Measurements from ENCODE around the gene KRTAP12-4. TPM values are rescaled to one million over a fixed set of nuclear protein-coding genes. Genes with fewer than 3 reads are reported as not detected.

KRTAP12-4 gene
- total and polyA plus RNA-seq, 2 experiments from 2014 or later = not detected

DNA sequence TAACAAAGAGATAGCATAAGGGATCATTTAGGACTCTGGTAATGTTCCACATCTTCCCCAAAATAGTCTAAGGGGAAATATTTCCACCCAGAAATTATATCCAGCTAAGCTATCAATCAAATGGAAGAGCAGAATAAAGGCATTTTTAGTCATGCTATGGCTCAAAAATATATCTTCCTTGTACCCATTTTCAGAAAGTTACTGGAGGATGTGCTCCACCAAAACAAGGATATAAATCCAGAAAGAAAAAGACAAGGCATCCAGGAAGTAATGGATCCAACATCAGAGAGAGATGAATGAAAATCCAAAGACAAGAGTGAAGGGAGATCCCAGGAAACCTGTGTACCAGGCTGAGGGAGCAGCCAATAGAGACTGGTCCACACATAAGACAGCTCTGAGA, 45.3 kb downstream of the KRTAP12-4 start:
- no peaks in the 10 kb centered on the region for H3F3A ChIP-seq (ENCODE audit: insufficient read depth)

DNA sequence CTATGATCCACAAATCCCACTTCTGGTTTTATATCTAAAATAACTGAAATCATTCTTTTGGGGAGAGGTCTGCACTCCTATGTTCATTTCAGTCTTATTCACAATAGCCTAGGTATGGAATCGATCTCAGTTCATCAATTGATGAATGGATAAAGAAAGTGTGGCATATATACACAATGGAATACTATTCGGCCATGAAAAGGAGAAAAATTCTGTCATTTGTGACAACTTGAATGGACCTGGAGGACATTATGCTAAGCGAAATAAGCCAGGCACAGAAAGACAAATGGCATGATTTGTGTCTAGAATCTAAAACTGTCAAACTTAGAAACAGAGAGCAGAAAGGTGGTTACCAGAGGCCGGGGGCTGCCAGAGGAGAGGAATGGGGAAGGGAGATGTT, 48.0 kb downstream of the KRTAP12-4 start:
- in situ Hi-C loops (cut with MboI) = no loop called here
- Histone ChIP-seq H2AFZ (no peak overlapping the region), H3K9ac (no peak overlapping the region), H3K9me2 (ENCODE audit: insufficient read depth) (no peaks in the 10 kb centered on the region), H3K4me3 (no peak overlapping the region), H3K27ac (no peak overlapping the region), H3K36me3 (ENCODE audit: low read depth) (no peaks in the 10 kb centered on the region), H3K4me2 (ENCODE audit: unreplicated experiment) (no peak overlapping the region), H3K79me2 (ENCODE audit: insufficient read depth) (no peaks in the 10 kb centered on the region), H3F3A (ENCODE audit: insufficient read depth) (no peaks in the 10 kb centered on the region), H3K9me3 (ENCODE audit: low read depth) (no peaks in the 10 kb centered on the region), H3K4me1 (ENCODE audit: insufficient read depth) (no peaks in the 10 kb centered on the region), H3K27me3 (replicated peaks; ENCODE audit: insufficient read depth) (0 out of 2 replicates have a peak, but pooled peaks cover 6% of the 10 kb centered on the region), H4K20me1 (ENCODE audit: insufficient read depth) (no peaks in the 10 kb centered on the region)
- TF ChIP-seq EZH2 (IDR thresholded peaks at IDR 0.05; ENCODE audit: insufficient read depth, poor library complexity, severe bottlenecking) (no peak), EZH2phosphoT487 (IDR thresholded peaks at IDR 0.05; ENCODE audit: insufficient read depth, low read depth) (no peak)
- no peak for DNase-seq
- 37 to 39% methylated on average over 4 of the region's 4 CpGs for WGBS, 2 experiments (ENCODE audit: low coverage in 1 of 2, low lambda C conversion rate in 2 of 2, missing lambda C conversion rate in 2 of 2)

More for the DNA sequence above, 45.3 kb downstream of the KRTAP12-4 start:
- 0 out of 2 replicates have a peak, but pooled peaks cover 4% of the 10 kb centered on the region for H3K27me3 ChIP-seq (replicated peaks; ENCODE audit: insufficient read depth)
- no peak overlapping the region for H3K9ac ChIP-seq
- H3K4me3 ChIP-seq = no peak overlapping the region
- DNase-seq = no peak
- H2AFZ ChIP-seq = no peak overlapping the region
- in situ Hi-C loops (cut with MboI) = no loop called here
- TF ChIP-seq EZH2 (IDR thresholded peaks at IDR 0.05; ENCODE audit: insufficient read depth, poor library complexity, severe bottlenecking) (no peak), EZH2phosphoT487 (IDR thresholded peaks at IDR 0.05; ENCODE audit: insufficient read depth, low read depth) (no peak)
- H3K4me1 ChIP-seq (ENCODE audit: insufficient read depth) = no peaks in the 10 kb centered on the region
- no peaks in the 10 kb centered on the region for H4K20me1 ChIP-seq (ENCODE audit: insufficient read depth)
- no peaks in the 10 kb centered on the region for H3K9me3 ChIP-seq (ENCODE audit: low read depth)
- no peaks in the 10 kb centered on the region for H3K9me2 ChIP-seq (ENCODE audit: insufficient read depth)
- H3K36me3 ChIP-seq (ENCODE audit: low read depth) = no peaks in the 10 kb centered on the region
- no peak overlapping the region for H3K27ac ChIP-seq
- no peaks in the 10 kb centered on the region for H3K79me2 ChIP-seq (ENCODE audit: insufficient read depth)
- no peak overlapping the region for H3K4me2 ChIP-seq (ENCODE audit: unreplicated experiment)

Small RNA genes lying within 50 kb of the gene (small RNA-seq; reads per million reads assigned to genes)
- not detected for gene KRTAP12-6P (ENCODE audit: low read depth, low replicate concordance)

Other genes starting within 250 kb of the KRTAP12-4 start
- 0.32 and 0.38 TPM in 2 replicates for gene LRRC3, start 199.1 kb downstream of the KRTAP12-4 start, total RNA-seq (2014; rRNA removed; shearing (Covaris generic))
- gene LRRC3, start 199.1 kb downstream of the KRTAP12-4 start, polyA plus RNA-seq (2016; fragmentation: Nextera tagmentation; extraction: Ambion mirVana) = 0.28 and 0.29 TPM in 2 replicates
- not detected in 2 replicates for gene KRTAP10-1, start 114.5 kb downstream of the KRTAP12-4 start, total RNA-seq (2014; rRNA removed; shearing (Covaris generic))
- not detected in 2 replicates for gene KRTAP10-1, start 114.5 kb downstream of the KRTAP12-4 start, polyA plus RNA-seq (2016; fragmentation: Nextera tagmentation; extraction: Ambion mirVana)
- not detected in 2 replicates for gene KRTAP10-2, start 103.2 kb downstream of the KRTAP12-4 start, total RNA-seq (2014; rRNA removed; shearing (Covaris generic))
- not detected in 2 replicates for gene KRTAP10-2, start 103.2 kb downstream of the KRTAP12-4 start, polyA plus RNA-seq (2016; fragmentation: Nextera tagmentation; extraction: Ambion mirVana)
- gene KRTAP10-3, start 95.9 kb downstream of the KRTAP12-4 start, total RNA-seq (2014; rRNA removed; shearing (Covaris generic)) = not detected in 2 replicates
- not detected in 2 replicates for gene KRTAP10-3, start 95.9 kb downstream of the KRTAP12-4 start, polyA plus RNA-seq (2016; fragmentation: Nextera tagmentation; extraction: Ambion mirVana)
- not detected in 2 replicates for gene KRTAP10-4, start 80.9 kb downstream of the KRTAP12-4 start, total RNA-seq (2014; rRNA removed; shearing (Covaris generic))
- gene KRTAP10-4, start 80.9 kb downstream of the KRTAP12-4 start, polyA plus RNA-seq (2016; fragmentation: Nextera tagmentation; extraction: Ambion mirVana) = not detected in 2 replicates
- gene KRTAP10-5, start 74.1 kb downstream of the KRTAP12-4 start, total RNA-seq (2014; rRNA removed; shearing (Covaris generic)) = not detected in 2 replicates
- not detected in 2 replicates for gene KRTAP10-5, start 74.1 kb downstream of the KRTAP12-4 start, polyA plus RNA-seq (2016; fragmentation: Nextera tagmentation; extraction: Ambion mirVana)
- not detected in 2 replicates for gene KRTAP10-6, start 62.2 kb downstream of the KRTAP12-4 start, total RNA-seq (2014; rRNA removed; shearing (Covaris generic))
- gene KRTAP10-6, start 62.2 kb downstream of the KRTAP12-4 start, polyA plus RNA-seq (2016; fragmentation: Nextera tagmentation; extraction: Ambion mirVana) = not detected in 2 replicates
- not detected in 2 replicates for gene KRTAP10-7, start 54.1 kb downstream of the KRTAP12-4 start, total RNA-seq (2014; rRNA removed; shearing (Covaris generic))
- not detected in 2 replicates for gene KRTAP10-7, start 54.1 kb downstream of the KRTAP12-4 start, polyA plus RNA-seq (2016; fragmentation: Nextera tagmentation; extraction: Ambion mirVana)
- gene KRTAP10-8, start 42.6 kb downstream of the KRTAP12-4 start, total RNA-seq (2014; rRNA removed; shearing (Covaris generic)) = not detected in 2 replicates
- not detected in 2 replicates for gene KRTAP10-8, start 42.6 kb downstream of the KRTAP12-4 start, polyA plus RNA-seq (2016; fragmentation: Nextera tagmentation; extraction: Ambion mirVana)
- not detected in 2 replicates for gene KRTAP10-9, start 27.6 kb downstream of the KRTAP12-4 start, total RNA-seq (2014; rRNA removed; shearing (Covaris generic))
- gene KRTAP10-9, start 27.6 kb downstream of the KRTAP12-4 start, polyA plus RNA-seq (2016; fragmentation: Nextera tagmentation; extraction: Ambion mirVana) = not detected in 2 replicates
- gene KRTAP10-10, start 17.3 kb downstream of the KRTAP12-4 start, total RNA-seq (2014; rRNA removed; shearing (Covaris generic)) = not detected in 2 replicates
- gene KRTAP10-10, start 17.3 kb downstream of the KRTAP12-4 start, polyA plus RNA-seq (2016; fragmentation: Nextera tagmentation; extraction: Ambion mirVana) = not detected in 2 replicates
- not detected in 2 replicates for gene KRTAP10-11, start 8.2 kb downstream of the KRTAP12-4 start, total RNA-seq (2014; rRNA removed; shearing (Covaris generic))
- gene KRTAP10-11, start 8.2 kb downstream of the KRTAP12-4 start, polyA plus RNA-seq (2016; fragmentation: Nextera tagmentation; extraction: Ambion mirVana) = not detected in 2 replicates
- not detected in 2 replicates for gene KRTAP12-3, start 3.3 kb upstream of the KRTAP12-4 start, total RNA-seq (2014; rRNA removed; shearing (Covaris generic))
- not detected in 2 replicates for gene KRTAP12-3, start 3.3 kb upstream of the KRTAP12-4 start, polyA plus RNA-seq (2016; fragmentation: Nextera tagmentation; extraction: Ambion mirVana)
- not detected in 2 replicates for gene KRTAP12-2, start 12.3 kb upstream of the KRTAP12-4 start, total RNA-seq (2014; rRNA removed; shearing (Covaris generic))
- gene KRTAP12-2, start 12.3 kb upstream of the KRTAP12-4 start, polyA plus RNA-seq (2016; fragmentation: Nextera tagmentation; extraction: Ambion mirVana) = not detected in 2 replicates
- gene KRTAP12-1, start 27.5 kb upstream of the KRTAP12-4 start, total RNA-seq (2014; rRNA removed; shearing (Covaris generic)) = not detected in 2 replicates
- not detected in 2 replicates for gene KRTAP12-1, start 27.5 kb upstream of the KRTAP12-4 start, polyA plus RNA-seq (2016; fragmentation: Nextera tagmentation; extraction: Ambion mirVana)
- not detected in 2 replicates for gene KRTAP10-12, start 42.5 kb upstream of the KRTAP12-4 start, total RNA-seq (2014; rRNA removed; shearing (Covaris generic))
- not detected in 2 replicates for gene KRTAP10-12, start 42.5 kb upstream of the KRTAP12-4 start, polyA plus RNA-seq (2016; fragmentation: Nextera tagmentation; extraction: Ambion mirVana)
- not detected in 2 replicates for gene TSPEAR, start 56.9 kb upstream of the KRTAP12-4 start, total RNA-seq (2014; rRNA removed; shearing (Covaris generic))
- not detected in 2 replicates for gene TSPEAR, start 56.9 kb upstream of the KRTAP12-4 start, polyA plus RNA-seq (2016; fragmentation: Nextera tagmentation; extraction: Ambion mirVana)
- gene UBE2G2, start 147.2 kb upstream of the KRTAP12-4 start, total RNA-seq (2014; rRNA removed; shearing (Covaris generic)) = 39.1 and 48.6 TPM in 2 replicates
- 62.3 and 64.4 TPM in 2 replicates for gene UBE2G2, start 147.2 kb upstream of the KRTAP12-4 start, polyA plus RNA-seq (2016; fragmentation: Nextera tagmentation; extraction: Ambion mirVana)
- gene SUMO3, start 163.4 kb upstream of the KRTAP12-4 start, total RNA-seq (2014; rRNA removed; shearing (Covaris generic)) = 97.3 and 110 TPM in 2 replicates
- 178 TPM in 2 replicates for gene SUMO3, start 163.4 kb upstream of the KRTAP12-4 start, polyA plus RNA-seq (2016; fragmentation: Nextera tagmentation; extraction: Ambion mirVana)
- gene PTTG1IP, start 219.0 kb upstream of the KRTAP12-4 start, total RNA-seq (2014; rRNA removed; shearing (Covaris generic)) = 680 and 814 TPM in 2 replicates
- gene PTTG1IP, start 219.0 kb upstream of the KRTAP12-4 start, polyA plus RNA-seq (2016; fragmentation: Nextera tagmentation; extraction: Ambion mirVana) = 676 and 703 TPM in 2 replicates